GM19043 (cell line): Measurements from ENCODE around the gene WDR70.
"Not testable (repeated sequence)": the region's sequence is repeated elsewhere in the genome, so short reads cannot be mapped to it uniquely, and the experiment has no call there.

Source experiments
- ATAC-seq: cut with Tn5 transposase; IDR thresholded peaks from one replicate; pipeline ENCODE4 v1.9.1; 2021; ENCODE audit warnings: low read depth; ENCODE audit not compliant: unreplicated experiment

The WDR70 gene

DNA sequence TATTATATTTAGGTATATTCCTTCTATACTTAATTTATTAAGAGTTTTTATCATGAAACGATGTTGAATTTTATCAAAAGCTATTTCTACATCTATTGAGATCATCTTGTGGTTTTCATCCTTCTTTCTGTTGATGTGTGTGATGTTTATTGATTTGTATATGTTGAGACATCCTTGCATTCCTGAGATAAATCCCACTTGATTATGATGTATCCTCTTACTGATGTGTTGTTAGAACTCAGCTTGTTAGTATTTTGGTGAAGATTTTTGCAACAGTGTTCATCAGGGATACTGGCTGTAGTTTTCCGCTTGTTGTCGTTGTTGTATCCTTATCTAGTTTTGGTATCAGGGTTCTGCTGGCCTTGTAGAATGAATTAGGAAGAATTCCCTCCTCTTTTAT is 247.1 kb downstream of the WDR70 start:
- ATAC-seq, result no peak

DNA sequence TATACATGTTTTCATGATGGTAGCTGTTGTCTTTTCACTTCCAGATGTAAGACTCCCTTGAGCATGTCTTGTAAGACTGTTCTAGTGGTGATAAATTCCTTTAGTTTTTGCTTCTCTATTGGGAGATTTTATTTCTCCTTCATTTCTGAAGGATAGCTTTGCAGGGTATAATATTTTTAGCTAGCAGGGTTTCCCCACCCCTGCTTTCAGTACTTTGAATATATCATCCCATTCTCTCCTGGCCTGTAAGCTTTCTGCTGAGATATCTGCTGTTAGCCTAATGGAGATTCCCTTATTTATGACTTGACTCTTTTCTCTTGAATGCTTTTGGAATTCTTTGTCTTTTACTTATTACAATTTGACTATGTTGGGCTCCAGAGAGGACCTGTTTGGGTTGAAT is 249.8 kb downstream of the WDR70 start:
- no peak for ATAC-seq

DNA sequence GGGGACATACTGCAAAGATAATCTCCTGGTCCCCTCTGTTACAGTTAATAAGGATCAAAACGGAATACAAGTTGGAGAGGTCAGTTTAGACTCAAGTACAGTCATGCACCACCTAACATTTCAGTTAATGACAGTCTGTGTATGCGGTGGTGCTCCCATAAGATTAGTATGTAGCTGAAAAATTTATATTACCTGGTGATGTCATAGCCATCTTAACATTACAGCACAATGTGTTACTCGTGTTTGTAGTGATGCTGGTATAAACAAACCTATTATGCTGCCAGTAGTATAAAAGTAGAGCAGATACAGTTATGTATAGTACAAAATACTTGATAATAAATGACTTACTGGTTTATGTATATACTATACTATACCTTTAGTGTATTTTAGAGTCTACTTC is 252.8 kb downstream of the WDR70 start:
- ATAC-seq, result no peak

DNA sequence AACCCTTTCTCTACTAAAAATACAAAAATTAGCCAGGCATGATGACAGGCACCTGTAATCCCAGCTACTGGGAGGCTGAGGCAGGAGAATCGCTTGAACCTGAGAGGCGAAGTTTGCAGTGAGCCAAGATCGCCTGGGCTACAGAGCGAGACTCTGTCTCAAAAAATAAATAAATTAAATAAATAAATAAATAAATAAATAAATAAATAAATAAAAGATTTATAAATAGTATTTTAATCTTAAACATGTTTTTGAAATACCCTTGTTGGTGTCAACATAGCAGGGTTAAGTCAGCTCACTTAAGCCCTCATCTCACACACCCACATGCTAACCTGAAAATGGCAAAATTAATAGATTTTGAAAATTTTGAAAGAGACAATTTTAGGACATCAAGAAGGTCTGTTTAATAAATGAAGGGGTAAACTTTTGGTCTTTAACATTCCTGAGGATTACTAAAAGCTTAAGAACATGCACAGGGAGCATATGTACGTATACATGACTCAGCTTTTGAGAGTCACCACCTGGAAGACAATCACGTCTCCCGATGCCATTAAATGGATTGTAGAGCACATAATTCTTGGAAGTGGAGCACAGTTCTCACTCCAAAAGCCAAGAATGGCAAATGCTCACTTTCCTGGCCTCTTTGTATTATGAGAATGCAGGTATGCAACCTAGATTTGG is 258.2 kb downstream of the WDR70 start:
- no peak for ATAC-seq

DNA sequence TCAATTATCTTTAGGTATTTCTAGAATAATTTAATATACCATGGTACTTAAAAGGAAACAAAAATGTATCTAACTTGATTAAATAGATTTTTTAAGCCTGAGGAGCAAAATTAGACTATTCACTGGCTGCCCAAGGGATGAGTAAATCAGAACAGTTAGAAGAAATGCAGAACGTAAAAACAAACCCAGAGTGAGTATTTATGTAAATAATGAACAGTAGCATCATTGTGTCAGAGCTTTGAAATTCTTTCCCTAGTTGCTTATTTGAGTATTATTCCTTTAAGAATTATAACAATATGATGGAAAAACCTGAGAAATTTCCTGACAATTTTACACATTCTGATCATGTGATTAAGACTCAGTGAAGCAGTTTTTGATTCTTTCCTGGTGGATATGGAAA is 259.8 kb downstream of the WDR70 start:
- ATAC-seq, result no peak

DNA sequence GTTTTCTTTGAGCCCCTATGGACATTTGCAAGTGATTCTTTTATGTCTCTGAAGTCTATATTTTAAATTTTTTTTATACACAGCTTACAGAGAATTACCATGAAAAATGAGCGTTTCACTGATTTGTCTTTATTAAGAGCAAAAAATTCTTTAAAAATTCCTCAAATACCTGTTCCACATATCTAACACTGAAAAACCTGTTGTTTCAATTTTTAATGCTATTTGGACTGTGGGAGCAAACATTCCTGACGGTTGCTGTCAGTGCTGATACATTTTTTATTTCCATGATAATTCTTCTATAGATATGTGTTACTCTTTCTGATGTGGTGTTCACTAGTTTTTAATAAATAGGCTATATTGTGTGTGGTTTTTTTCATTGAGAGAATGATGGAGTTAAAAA is 261.0 kb downstream of the WDR70 start:
- no peak for ATAC-seq

DNA sequence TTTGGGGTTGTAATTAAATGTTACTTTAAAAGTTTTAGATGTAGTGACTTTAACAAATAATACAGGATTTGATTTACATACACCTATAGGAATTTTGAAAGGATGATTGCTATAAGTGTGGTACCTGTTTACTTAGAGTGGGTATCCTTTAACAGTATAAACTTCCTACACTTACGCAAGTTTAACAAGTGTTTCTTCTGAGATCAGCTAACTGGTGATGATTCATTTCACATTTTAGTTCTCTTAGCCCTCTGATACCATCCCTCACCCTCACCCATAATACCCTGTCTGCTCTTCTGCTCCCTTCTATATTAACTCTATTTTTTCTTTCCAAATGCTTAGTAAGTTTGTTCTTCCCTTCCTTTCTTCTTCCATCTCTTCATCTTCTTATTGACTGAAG is 262.8 kb downstream of the WDR70 start:
- ATAC-seq, result no peak

DNA sequence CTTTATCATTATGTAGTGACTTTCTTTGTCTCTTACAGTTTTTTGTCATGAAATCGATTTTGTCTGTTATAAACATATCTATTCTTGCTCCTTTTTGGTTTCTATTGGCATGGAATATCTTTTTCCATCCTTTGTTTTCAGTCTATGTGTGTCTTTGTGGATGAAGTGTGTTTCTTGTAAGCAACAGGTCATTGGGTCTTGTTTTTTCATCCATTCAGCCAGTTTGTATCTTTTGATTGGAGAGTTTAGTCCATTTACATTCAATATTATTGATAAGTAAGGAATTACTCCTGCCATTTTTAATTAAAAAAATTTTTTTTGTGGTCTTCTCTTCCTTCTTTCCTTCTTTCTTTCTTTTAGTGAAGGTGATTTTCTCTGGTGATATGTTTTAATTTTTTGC is 266.6 kb downstream of the WDR70 start:
- no peak for ATAC-seq

DNA sequence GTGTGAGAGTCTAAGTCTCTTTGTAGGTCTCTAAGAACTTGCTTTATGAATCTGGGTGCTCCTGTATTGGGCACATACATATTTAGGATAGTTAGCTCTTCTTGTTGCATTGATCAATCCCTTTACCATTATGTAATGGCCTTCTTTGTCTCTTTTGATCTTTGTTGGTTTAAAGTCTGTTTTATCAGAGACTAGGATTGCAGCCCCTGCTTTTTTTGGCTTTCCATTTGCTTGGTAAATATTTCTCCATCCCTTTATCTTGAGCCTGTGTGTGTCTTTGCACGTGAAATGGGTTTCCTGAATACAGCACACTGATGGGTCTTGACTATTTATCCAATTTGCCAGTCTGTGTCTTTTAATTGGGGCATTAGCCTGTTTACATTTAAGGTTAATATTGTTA is 275.4 kb downstream of the WDR70 start:
- not testable (repeated sequence) for ATAC-seq

DNA sequence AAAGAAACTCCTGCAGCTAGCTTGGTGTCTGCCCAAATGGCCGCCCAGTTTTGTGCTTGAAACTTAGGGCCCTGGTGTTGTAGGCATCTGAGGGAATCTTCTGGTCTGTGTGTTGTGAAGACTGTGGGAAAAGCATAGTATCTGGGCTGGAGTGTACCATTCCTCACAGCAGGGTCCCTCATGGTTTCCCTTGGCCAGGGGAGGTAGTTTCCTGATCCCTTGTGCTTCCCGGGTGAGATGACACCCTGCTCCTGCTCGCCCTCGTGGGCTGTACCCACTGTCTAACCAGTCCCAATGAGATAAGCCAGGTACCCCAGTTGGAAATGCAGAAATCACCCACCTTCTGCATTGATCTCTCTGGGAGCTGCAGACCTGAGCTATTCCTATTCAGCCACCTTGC is 277.9 kb downstream of the WDR70 start:
- no peak for ATAC-seq

DNA sequence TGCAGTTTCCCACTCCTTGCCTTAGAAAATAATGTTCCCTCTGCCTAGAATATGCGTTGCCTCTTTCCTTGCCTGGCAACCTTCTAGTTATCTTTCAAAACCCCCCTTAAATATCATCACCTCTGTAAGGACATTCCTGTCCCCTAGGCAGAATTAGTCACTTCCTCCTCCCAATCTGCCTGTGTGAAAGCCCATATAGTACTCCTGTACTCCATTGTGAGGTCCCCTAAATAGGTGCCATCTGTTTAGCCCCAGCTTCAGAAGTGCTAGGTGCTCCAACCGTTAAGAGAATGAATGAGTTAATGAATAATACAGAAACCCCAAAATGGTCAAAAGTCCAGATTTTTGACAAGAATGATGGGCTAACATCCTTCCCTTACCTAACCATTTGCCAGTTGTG is 279.3 kb downstream of the WDR70 start:
- ATAC-seq, result no peak

DNA sequence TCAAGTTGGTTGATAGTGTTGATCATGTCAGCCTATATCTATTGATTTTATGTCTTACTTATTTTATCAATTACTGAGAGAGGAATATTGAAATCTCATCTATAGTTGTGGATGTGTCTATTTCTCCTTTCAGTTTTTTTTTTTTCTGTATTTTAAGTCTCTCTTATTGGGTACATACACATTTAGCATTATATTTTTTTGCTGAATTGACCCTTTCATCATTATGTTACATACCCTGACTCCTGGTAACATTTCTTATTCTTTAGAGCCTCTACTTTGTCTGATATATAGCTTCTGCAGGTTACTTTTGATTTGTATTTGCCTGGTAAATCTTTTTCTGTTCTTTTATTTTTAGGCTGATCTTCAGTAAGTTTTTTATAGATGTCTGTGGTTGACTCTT is 281.2 kb downstream of the WDR70 start:
- ATAC-seq, result no peak

DNA sequence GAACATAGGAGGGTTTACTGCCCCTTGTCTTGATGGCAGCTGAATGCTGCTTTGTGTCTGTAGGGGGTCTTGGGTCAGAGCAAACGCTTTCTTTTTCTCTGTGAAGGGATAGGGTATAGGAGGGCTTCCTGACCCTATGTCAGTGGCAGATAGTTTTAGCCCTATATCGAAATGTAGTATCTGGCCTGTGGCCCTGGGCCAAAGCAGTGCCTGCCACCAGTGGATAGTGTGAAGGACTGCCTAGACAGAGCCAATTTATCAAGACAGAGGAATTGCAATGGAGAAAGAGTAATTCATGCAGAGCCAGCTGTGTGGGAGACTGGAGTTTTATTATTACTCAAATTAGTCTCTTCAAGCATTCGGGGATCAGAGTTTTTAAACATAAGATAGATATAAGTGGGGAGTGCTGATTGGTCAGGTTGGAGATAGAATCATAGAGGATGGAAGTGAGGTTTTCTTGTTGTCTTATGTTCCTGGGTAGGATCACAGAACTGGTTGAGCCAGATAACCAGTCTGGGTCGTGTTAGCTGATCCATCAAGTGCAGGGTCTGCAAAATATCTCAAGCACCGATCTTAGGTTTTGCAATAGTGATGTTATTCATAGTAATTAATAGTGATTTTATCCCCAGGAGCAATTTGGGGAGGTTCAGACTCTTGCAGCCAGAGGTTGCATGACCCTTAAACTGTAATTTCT is 282.3 kb downstream of the WDR70 start:
- no peak for ATAC-seq

DNA sequence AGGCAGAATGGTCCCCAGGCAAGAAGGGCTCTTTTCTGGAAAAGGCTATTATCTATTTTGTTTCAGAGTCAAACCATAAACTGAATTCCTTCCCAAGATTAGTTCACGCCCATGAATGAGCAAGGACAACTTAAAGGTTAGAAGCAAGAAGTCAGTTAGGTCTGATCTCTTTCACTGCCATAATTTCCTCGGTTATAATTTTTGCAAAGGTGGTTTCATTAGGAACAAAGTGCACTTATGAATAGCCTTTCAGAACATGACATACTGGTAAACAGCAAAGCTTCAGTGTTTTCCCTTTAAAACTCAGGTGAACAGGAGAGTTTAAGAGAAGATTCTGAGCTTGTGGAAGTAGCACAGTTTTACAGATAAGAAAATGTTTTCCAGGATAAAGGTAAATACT is 282.8 kb downstream of the WDR70 start:
- ATAC-seq, result no peak

DNA sequence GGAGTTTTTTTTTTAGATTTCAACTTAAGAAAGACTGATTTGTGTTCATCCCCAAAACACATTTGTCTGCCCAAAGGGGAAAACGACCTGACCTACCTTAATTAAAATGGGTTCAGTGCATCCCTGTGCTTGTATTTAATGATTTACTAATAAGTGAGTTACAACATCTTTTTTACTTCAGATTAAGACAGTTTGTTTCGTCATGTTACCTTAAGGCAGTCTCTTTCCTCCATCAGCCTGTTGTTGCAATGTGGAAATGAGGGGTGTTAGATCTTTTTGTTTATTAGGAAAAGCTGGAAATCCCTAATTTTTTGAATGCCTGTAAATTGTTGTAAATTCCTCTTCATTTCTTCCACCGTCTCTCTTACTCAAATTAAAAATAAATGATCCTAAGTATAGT is 283.2 kb downstream of the WDR70 start:
- no peak for ATAC-seq

DNA sequence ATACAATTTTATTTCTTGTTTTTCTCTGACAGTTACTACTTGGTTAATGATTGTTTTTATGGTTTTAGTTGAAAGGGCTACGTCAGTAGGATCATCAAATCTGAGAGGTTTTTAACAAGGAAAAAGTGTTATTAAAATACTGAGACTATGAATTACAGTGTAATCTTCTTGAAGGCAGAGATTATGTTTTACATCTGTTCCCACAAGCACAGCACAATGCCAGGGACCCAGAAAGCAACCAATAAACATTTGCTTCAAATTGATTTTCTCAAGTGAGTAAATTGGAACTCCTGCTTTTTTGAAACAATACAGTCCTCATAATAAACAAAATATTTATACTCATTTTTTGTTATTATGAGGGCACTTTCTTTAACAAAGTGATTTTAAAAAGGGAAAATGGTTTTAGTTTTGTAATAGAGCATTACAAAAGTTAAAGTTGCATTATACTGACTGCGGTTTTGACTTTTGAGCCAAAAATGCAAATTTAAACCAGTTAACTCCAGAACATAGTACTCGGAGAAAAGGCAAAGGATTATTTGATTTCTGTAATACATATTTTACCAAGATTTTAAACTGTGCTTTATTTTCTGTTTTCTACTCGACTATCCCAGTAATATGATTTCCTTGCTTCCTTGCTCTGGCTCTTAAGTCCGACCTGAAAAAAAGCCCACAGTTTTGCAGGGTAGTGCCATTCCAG is 283.8 kb downstream of the WDR70 start:
- ATAC-seq, result no peak

DNA sequence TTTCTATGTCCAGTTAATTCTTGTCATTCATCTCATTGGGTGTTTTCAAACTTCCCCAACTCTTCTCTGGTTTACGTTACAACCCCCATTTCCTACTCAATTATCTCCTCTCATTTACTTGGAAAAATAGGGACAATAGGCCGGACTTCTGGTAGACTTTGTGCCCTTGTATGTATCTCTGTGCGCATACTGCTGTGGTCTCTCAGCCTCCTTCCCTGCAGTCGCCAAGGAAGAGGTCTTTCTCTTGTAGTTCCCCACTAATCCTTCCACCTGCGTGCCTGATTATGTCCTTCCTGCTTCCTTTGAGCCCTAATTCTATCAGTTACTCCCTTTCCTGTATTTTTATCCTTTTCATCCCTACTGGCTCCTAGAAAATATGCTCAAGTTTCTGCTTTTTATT is 284.4 kb downstream of the WDR70 start:
- no peak for ATAC-seq

DNA sequence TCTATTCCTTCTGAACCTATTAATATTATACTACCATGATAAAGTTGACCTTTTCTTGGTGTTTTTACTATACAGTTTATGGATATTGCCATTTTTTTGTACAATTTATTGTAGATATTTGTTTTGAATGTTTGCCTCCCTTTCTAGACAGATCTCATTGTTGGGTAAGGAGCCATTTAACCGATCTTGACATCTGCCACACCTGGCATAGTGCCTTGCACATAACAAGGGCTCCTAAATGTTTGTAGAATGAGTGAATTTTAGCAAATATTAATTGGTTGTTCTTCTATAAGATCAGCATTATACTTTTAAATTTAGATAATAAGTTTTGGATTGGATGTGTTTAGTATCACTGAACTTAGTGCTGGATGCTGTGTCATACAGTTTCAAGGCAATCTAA is 285.4 kb downstream of the WDR70 start:
- no peak for ATAC-seq

DNA sequence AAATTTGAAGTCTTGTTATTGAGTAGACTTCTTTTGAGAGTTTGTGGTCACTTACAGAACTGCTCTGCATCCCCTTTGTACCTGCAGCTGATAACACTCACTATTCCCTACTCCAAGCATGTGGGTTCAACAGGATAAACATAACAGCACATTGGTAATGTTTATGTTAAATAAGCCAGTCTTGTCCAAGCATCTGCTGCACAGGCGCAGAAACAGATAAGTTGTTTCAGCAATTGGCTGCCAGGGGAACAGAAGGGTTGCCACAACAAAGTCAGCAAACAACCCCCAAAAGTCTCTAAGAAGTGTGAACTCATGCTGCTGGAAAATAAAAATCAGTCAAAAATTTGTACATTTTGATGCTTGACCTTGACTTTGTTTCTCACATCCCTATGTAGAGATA is 286.2 kb downstream of the WDR70 start:
- no peak for ATAC-seq

DNA sequence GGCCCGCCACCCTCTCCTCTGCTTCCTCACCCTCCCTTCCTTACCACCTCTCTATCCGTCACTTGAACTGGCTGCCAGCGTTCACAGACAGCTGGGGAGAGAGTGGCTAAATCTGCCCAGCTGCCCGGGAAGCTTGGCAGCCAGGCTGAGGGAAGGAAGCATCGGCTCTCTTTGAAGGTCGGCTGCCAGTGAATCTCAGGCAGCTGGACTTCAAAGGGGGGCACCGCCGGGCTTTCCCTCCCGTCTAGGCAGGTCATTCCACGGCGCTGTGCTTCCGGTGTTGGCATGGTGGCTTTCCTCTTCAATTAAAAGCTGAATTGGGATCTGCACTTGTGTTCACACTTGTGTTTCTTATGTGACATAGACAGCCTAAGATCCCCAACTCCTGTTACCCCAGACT is 286.8 kb downstream of the WDR70 start:
- ATAC-seq, result no peak

DNA sequence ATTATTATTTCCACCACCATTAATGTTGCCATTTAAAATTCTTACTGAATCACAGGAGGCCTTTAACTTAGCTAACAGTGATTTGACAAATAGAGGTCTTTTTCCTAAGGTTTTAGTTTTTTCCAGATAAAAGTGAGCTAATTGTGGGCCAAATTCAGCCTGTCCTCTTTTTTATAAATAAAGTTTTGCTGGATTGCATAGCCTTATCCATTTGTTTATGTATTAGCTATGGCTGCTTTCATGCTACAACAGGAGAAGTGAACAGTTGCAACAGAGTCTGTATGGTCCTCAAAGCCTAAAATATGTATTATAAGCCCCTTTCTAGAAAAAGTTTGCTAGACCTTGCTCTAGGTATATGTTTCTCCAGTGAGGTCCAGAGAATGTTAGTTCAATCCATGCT is 288.3 kb downstream of the WDR70 start:
- no peak for ATAC-seq

DNA sequence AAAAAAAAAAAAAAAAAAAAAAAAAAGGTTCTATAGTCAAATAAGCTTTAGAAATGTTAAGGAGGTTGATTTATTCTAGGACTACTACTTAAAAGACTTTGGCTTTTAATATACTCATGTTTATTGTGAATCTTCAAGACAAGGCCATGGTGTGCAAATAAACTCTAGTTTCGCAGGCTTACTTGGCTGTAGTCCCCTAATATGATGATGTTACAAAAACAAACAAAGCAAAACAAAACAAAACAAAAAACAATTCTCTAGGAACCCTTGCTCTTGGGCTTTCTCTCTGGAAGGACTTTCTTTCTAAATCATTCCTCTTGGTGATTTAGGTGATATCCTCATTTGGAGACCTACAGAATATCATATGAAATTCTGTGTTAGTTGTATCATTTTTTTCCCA is 288.7 kb downstream of the WDR70 start:
- ATAC-seq, result no peak
